B cell (primary cell): ENCODE measurements around the gene SAA2. TPM values are rescaled to one million over a fixed set of nuclear protein-coding genes. Genes with fewer than 3 reads are reported as not detected.
"Not testable (repeated sequence)": the region's sequence is repeated elsewhere in the genome, so short reads cannot be mapped to it uniquely, and the experiment has no call there.

Experiments
- ATAC-seq: fragments of 200-7000 bp; cut with Tn5 transposase; one replicate; pipeline ENCODE4 v1.10.0; 2021; ENCODE audit warnings: low read depth, mild to moderate bottlenecking, moderate number of reproducible peaks, moderate library complexity
- CTCF ChIA-PET: fragments of 350-600 bp; sonication (Branson Sonifier 250); formaldehyde crosslinking; loops from one replicate; lab custom pipeline; 2021; ENCODE audit warnings: antibody characterized with exemption, inconsistent platforms; lab: Charles Lee
- POLR2A ChIA-PET: fragments of 350-600 bp; sonication (Branson Sonifier 250); formaldehyde crosslinking; loops from one replicate; lab custom pipeline; 2021; ENCODE audit warnings: antibody characterized with exemption; lab: Charles Lee
- DNase-seq: peaks from one replicate; pipeline ENCODE4 v3.0.0; 2013
- H2AFZ ChIP-seq: 2 replicates; pipeline ENCODE4 v1.6.1; 2012; ENCODE audit warnings: mild to moderate bottlenecking, low read depth, low read length; ENCODE audit not compliant: insufficient read depth, poor library complexity, severe bottlenecking
- H3K27ac ChIP-seq, 2 donors: 1 replicate in 1 of 2; 2 replicates in 1 of 2; pipeline ENCODE4 v1.5.1; 2012 to 2013; ENCODE audit warnings: low read length in 2 of 2, mild to moderate bottlenecking in 2 of 2, moderate library complexity in 1 of 2
- H3K27me3 ChIP-seq, 4 experiments: fragments of 200-600 bp in 1 of 4; sonication (generic) in 1 of 4; replicated peaks in 1 of 4; 1 replicate in 2 of 4; 2 replicates in 2 of 4; pipeline versions ENCODE4 v1.6.1 to v1.7.0; 2013 to 2016; ENCODE audit warnings: low read length in 3 of 4, mild to moderate bottlenecking in 2 of 4, mixed read lengths in 1 of 4, moderate library complexity in 1 of 4; ENCODE audit not compliant: insufficient read depth in 4 of 4, control insufficient read depth in 3 of 4; ENCODE audit errors: control extremely low read depth in 1 of 4
- H3K36me3 ChIP-seq, 2 experiments: replicated peaks in 1 of 2; 1 replicate in 1 of 2; 2 replicates in 1 of 2; pipeline versions ENCODE4 v1.6.1 to v1.7.1; 2013; ENCODE audit warnings: low read length in 1 of 2; ENCODE audit not compliant: insufficient read depth in 2 of 2, control insufficient read depth in 1 of 2; ENCODE audit errors: control extremely low read depth in 1 of 2, extremely low read depth in 1 of 2
- H3K4me1 ChIP-seq, 2 donors: fragments of 200-600 bp in 1 of 2; sonication (generic) in 1 of 2; 1 replicate in 1 of 2; 2 replicates in 1 of 2; pipeline versions ENCODE4 v1.5.1 to v1.6.1; 2013 to 2017; ENCODE audit warnings: low read length in 2 of 2; ENCODE audit not compliant: control insufficient read depth in 2 of 2, insufficient read depth in 2 of 2
- H3K4me2 ChIP-seq: replicated peaks from 2 replicates; pipeline ENCODE3; 2012; ENCODE audit warnings: mild to moderate bottlenecking, low read depth, low read length; ENCODE audit not compliant: poor library complexity, severe bottlenecking
- H3K4me3 ChIP-seq, 5 experiments: fragments of 200-600 bp in 1 of 5; sonication (generic) in 1 of 5; 1 replicate in 3 of 5; 2 replicates in 2 of 5; pipeline versions ENCODE4 v1.5.1 to v1.7.0; 2011 to 2016; ENCODE audit warnings: low read length in 4 of 5, mild to moderate bottlenecking in 4 of 5, low read depth in 2 of 5, control low read depth in 1 of 5, moderate library complexity in 1 of 5; ENCODE audit not compliant: insufficient read depth in 1 of 5; ENCODE audit errors: control extremely low read depth in 1 of 5, extremely low read depth in 1 of 5
- H3K79me2 ChIP-seq: fragments of 200-600 bp; sonication (generic); one replicate; pipeline ENCODE4 v1.6.0; 2016; ENCODE audit warnings: low read length; ENCODE audit not compliant: control insufficient read depth, insufficient read depth
- H3K9ac ChIP-seq: fragments of 200-600 bp; sonication (generic); 2 replicates; pipeline ENCODE4 v1.6.1; 2017; ENCODE audit warnings: mild to moderate bottlenecking, low read length, moderate library complexity
- H3K9me3 ChIP-seq, 3 donors: one replicate each; pipeline versions ENCODE4 v1.6.1 to v1.7.1; 2013; ENCODE audit warnings: low read length in 2 of 3; ENCODE audit not compliant: control insufficient read depth in 2 of 3, insufficient read depth in 1 of 3; ENCODE audit errors: control extremely low read depth in 1 of 3
- H4K20me1 ChIP-seq: 2 replicates; pipeline ENCODE4 v1.6.0; 2012; ENCODE audit warnings: mild to moderate bottlenecking, low read length; ENCODE audit not compliant: insufficient read depth, control insufficient read depth, poor library complexity, severe bottlenecking
- H3K27ac Mint-ChIP-seq: one replicate; pipeline ENCODE4 v1.8.0; 2021; ENCODE audit warnings: mixed read lengths
- H3K27me3 Mint-ChIP-seq: one replicate; pipeline ENCODE4 v1.8.0; 2021; ENCODE audit warnings: mixed read lengths
- H3K4me1 Mint-ChIP-seq: one replicate; pipeline ENCODE4 v1.8.0; 2021; ENCODE audit warnings: mixed read lengths
- H3K4me3 Mint-ChIP-seq: one replicate; pipeline ENCODE4 v1.8.0; 2021; ENCODE audit warnings: mixed read lengths
- H3K9me3 Mint-ChIP-seq: one replicate; pipeline ENCODE4 v1.8.0; 2022; ENCODE audit warnings: mixed read lengths; ENCODE audit not compliant: insufficient read depth
- EZH2 ChIP-seq: IDR thresholded peaks from 2 replicates; pipeline ENCODE4 v1.6.1; 2012; ENCODE audit warnings: borderline replicate concordance, low read depth, mild to moderate bottlenecking, moderate library complexity, low read length; ENCODE audit not compliant: insufficient read depth, poor library complexity, severe bottlenecking
- WGBS: methylation state at CpG from one replicate; pipeline ENCODE4 v1.1.5; 2013; ENCODE audit warnings: missing lambda C conversion rate; ENCODE audit not compliant: insufficient coverage; 5-methylcytosine and 5-hydroxymethylcytosine counted together
- intact Hi-C: fragments of 100-400 bp; cut with micrococcal nuclease; formaldehyde crosslinking; loops from one replicate; pipeline ENCODE4 v1.10.0; 2022
- polyA plus RNA-seq: library from polyadenylated mRNA; depleted of rRNA; stranded (reverse); fragments of >200 nt; gene quantifications from 2 replicates; pipeline ENCODE4 v1.2.3, GENCODE V29; 2012
- total RNA-seq, 2 donors: library from RNA; stranded (reverse); fragments of 120-200 nt in 1 of 2; gene quantifications; 1 replicate in 1 of 2; 2 replicates in 1 of 2; pipeline versions ENCODE4 v1.2.3 to v1.2.4, GENCODE V29; 2013 to 2022
- TF ChIP-seq, protein P1 (sequence below): fragments of 200-600 bp; IDR thresholded peaks from one replicate; pipeline ENCODE4 v1.8.0; 2022; ENCODE audit warnings: antibody characterized with exemption, mild to moderate bottlenecking

SAA2 gene
- total and polyA plus RNA-seq, 2 donors (not counting 1 experiment from before 2014, with no cell fraction given), result not detected

DNA sequence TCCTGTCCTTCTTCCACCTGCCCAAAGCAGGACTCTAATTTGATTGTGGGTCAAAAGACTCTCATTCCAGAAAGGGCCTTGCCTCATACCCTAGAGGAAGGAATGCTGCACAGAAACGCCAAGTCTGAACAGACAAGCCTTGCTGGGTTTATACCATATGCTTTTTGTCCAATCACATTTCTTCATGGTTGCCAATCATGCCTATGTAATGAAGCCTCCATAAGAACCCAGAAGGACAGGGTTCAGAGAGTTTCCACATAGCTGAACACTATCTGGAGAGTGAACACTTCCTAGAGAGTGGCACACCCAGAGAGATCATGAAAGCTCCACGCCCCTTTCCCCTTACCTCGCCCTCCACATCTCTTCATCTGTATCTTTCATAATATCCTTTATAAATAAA lies 4.8 kb upstream of the SAA2 start:
- CTCF ChIA-PET, result interaction anchor here (1.6 kb wide), 1 partner anchor 9 kb away, joined by 8 read pairs; no protein-coding TSS in a partner anchor
- no peak overlapping the region for H3K27ac Mint-ChIP-seq
- H3K4me1 Mint-ChIP-seq, result no peaks in the 10 kb centered on the region
- Histone ChIP-seq H3K27me3 (peaks cover 0 to 3% (median 0%) of the 10 kb centered on the region in 4 experiments), H3K4me2 (no peak overlapping the region), H3K9me3 (no peaks in the 10 kb centered on the region), H3K4me1 (no peaks in the 10 kb centered on the region), H2AFZ (no peak overlapping the region), H3K36me3 (no peaks in the 10 kb centered on the region), H3K79me2 (no peaks in the 10 kb centered on the region), H3K27ac (no peak overlapping the region), H3K4me3 (no peak overlapping the region), H3K9ac (no peak overlapping the region), H4K20me1 (no peaks in the 10 kb centered on the region)
- peaks cover 6% of the 10 kb centered on the region for H3K27me3 Mint-ChIP-seq
- intact Hi-C loops, result no loop called here
- POLR2A ChIA-PET, result interaction anchor here (0.6 kb wide), 1 partner anchor 33 kb away, joined by 5 read pairs; no protein-coding TSS in a partner anchor
- 96% methylated on average over 3 of the region's 3 CpGs for WGBS
- H3K9me3 Mint-ChIP-seq, result no peaks in the 10 kb centered on the region
- no peak for TF ChIP-seq EZH2
- TF ChIP-seq, protein P1, sequence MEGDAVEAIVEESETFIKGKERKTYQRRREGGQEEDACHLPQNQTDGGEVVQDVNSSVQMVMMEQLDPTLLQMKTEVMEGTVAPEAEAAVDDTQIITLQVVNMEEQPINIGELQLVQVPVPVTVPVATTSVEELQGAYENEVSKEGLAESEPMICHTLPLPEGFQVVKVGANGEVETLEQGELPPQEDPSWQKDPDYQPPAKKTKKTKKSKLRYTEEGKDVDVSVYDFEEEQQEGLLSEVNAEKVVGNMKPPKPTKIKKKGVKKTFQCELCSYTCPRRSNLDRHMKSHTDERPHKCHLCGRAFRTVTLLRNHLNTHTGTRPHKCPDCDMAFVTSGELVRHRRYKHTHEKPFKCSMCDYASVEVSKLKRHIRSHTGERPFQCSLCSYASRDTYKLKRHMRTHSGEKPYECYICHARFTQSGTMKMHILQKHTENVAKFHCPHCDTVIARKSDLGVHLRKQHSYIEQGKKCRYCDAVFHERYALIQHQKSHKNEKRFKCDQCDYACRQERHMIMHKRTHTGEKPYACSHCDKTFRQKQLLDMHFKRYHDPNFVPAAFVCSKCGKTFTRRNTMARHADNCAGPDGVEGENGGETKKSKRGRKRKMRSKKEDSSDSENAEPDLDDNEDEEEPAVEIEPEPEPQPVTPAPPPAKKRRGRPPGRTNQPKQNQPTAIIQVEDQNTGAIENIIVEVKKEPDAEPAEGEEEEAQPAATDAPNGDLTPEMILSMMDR, result no peak
- no peak overlapping the region for H3K4me3 Mint-ChIP-seq
- no peak for DNase-seq
- ATAC-seq, result no peak

DNA sequence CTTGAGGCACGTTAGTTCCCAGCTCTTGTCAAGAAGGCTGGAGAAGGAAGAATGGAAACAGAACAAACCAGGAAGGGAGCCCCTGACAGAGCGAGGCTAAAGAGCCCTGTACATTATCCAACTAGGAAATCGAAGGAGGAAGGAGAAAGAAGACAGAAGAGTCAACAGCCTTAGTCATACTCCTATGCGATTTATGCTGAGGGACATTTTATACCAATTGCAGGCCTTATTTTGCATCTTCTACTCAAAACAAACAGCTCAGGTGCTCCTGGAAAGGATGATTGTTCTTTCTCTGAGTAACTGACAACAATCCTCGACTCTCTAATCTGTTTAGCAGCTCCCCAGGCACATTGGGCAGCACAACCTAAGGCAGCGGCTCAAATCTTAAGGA lies 1.3 kb downstream of the SAA2 start:
- intact Hi-C loops, result loop anchor here (2.0 to 10.0 kb wide), 2 partner anchors 76 to 278 kb away; partner anchors contain the start of genes GTF2H1, HPS5 and TSG101
- peaks cover 2 to 19% of the 10 kb centered on the region in 2 donors for H3K4me1 ChIP-seq
- H3K27me3 ChIP-seq, H3K9ac ChIP-seq, H3K36me3 ChIP-seq, POLR2A ChIA-PET, CTCF ChIA-PET, H4K20me1 ChIP-seq, H3K79me2 ChIP-seq, H3K27me3 Mint-ChIP-seq, ATAC-seq, DNase-seq, H3K9me3 ChIP-seq, H3K9me3 Mint-ChIP-seq, H3K4me2 ChIP-seq, H3K4me3 ChIP-seq: not testable (repeated sequence)
- Mint-ChIP-seq H3K27ac (peak overlapping the region; percentile 87), H3K4me1 (peaks cover 15% of the 10 kb centered on the region), H3K4me3 (peak overlapping the region; percentile 74)
- H2AFZ ChIP-seq, result peak overlapping the region; percentile 70
- WGBS, result no CpG with 5 or more reads among the region's 6 CpGs
- H3K27ac ChIP-seq, result peak overlapping the region in 1 of 2 donors; percentile 53

DNA sequence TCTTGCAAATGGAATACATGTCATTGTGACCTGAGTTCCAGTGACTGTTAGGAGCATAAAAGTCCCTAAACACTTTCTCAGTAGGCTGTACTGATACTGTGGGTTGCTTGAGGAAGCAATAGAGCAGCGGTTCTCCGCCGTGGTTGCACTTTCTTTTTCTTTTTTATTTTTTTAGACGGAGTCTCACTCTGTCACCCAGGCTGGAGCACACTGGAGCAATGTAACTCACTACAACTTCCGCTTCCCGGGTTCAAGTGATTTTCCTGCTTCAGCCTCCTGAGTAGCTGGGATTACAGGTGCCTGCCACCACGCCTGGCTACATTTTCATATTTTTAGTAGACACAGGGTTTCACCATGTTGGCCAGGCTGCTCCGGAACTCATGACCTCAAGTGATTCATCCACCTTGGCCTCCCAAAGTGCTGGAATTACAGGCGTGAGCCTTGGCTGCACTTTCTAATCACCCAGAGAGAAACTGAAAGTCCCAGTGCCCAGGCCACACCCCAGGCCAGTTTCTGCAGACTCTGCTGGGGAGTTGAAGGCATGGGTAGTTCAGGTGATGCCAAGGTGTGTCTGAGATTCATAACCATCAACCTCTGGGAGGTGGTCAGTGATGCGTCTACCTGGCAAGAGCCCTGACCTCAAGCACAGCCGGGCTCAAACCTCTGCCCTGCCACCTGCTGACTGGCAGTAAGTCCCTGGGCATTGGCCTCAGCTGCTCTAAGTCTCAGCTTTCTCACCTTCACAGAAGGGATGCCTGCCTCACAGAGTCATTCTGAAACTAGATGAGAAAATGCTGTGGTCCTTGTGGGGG lies 1.9 kb downstream of the SAA2 start:
- ATAC-seq, result peak; percentile 63
- Histone ChIP-seq H3K4me3 (peak overlapping the region in 4 of 5 experiments; percentile 22 to 50 (median 34)), H2AFZ (peak overlapping the region; percentile 70), H3K4me1 (peaks cover 2 to 19% of the 10 kb centered on the region in 2 donors), H3K4me2 (peak overlapping the region; percentile 61), H3K27ac (peak overlapping the region; percentile 53 to 60), H3K9ac (peak overlapping the region; percentile 55)
- peak overlapping the region; percentile 74 for H3K4me3 Mint-ChIP-seq
- H3K27ac Mint-ChIP-seq, result peak overlapping the region; percentile 87
- H3K4me1 Mint-ChIP-seq, result peaks cover 15% of the 10 kb centered on the region
- H3K27me3 Mint-ChIP-seq, H3K36me3 ChIP-seq, H3K9me3 ChIP-seq, H3K79me2 ChIP-seq, CTCF ChIA-PET, H4K20me1 ChIP-seq, H3K9me3 Mint-ChIP-seq, POLR2A ChIA-PET, H3K27me3 ChIP-seq: not testable (repeated sequence)
- peak; percentile 54 for DNase-seq
- WGBS, result 52% methylated on average over 5 of the region's 11 CpGs
- intact Hi-C loops, result loop anchor here (2.0 to 10.0 kb wide), 2 partner anchors 76 to 278 kb away; partner anchors contain the start of genes GTF2H1, HPS5 and TSG101
